Lung (tissue), 12 donors: Measurements from ENCODE around the gene RGS3. TPM values are rescaled to one million over a fixed set of nuclear protein-coding genes. Genes with fewer than 3 reads are reported as not detected.

Experiments
- ATAC-seq: fragments of 200-7000 bp; cut with Tn5 transposase; one replicate; pipeline ENCODE4 v1.9.1; 2020; ENCODE audit warnings: moderate number of reproducible peaks; ENCODE audit not compliant: insufficient read depth, low FRiP score
- DNase-seq, 3 donors: peaks; one replicate each; pipeline ENCODE4 v3.0.0-alpha.2; 2013 to 2017
- H3K27ac ChIP-seq, 2 donors: one replicate each; pipeline ENCODE4 v1.5.1; 2013; ENCODE audit warnings: mild to moderate bottlenecking in 2 of 2, moderate library complexity in 2 of 2, control low read depth in 1 of 2, inconsistent platforms in 1 of 2, low read depth in 1 of 2, low read length in 1 of 2
- H3K27me3 ChIP-seq, 3 donors: one replicate each; pipeline ENCODE4 v1.5.1; 2013; ENCODE audit warnings: low read length in 2 of 3; ENCODE audit not compliant: control insufficient read depth in 3 of 3, insufficient read depth in 3 of 3
- H3K36me3 ChIP-seq, 4 donors: one replicate each; pipeline ENCODE4 v1.5.1; 2013; ENCODE audit warnings: low read length in 4 of 4, mild to moderate bottlenecking in 1 of 4, moderate library complexity in 1 of 4; ENCODE audit not compliant: control insufficient read depth in 4 of 4, insufficient read depth in 4 of 4
- H3K4me1 ChIP-seq, 5 donors: one replicate each; pipeline ENCODE4 v1.5.1; 2013; ENCODE audit warnings: low read length in 5 of 5, mild to moderate bottlenecking in 2 of 5, moderate library complexity in 1 of 5; ENCODE audit not compliant: control insufficient read depth in 5 of 5, insufficient read depth in 5 of 5
- H3K4me3 ChIP-seq: one replicate; pipeline ENCODE4 v1.5.1; 2013; ENCODE audit warnings: mild to moderate bottlenecking, control low read depth, moderate library complexity
- H3K9ac ChIP-seq, 2 donors: one replicate each; pipeline ENCODE4 v1.5.1; 2013; ENCODE audit warnings: low read length in 2 of 2, control low read depth in 1 of 2; ENCODE audit not compliant: insufficient read depth in 1 of 2
- H3K9me3 ChIP-seq, 4 donors: one replicate each; pipeline ENCODE4 v1.5.1; 2013; ENCODE audit warnings: low read length in 3 of 4, mild to moderate bottlenecking in 1 of 4, moderate library complexity in 1 of 4; ENCODE audit not compliant: control insufficient read depth in 4 of 4, insufficient read depth in 3 of 4
- CTCF ChIP-seq: IDR thresholded peaks from 2 replicates; pipeline ENCODE4 v1.5.1; 2012; ENCODE audit warnings: mild to moderate bottlenecking; ENCODE audit errors: control extremely low read depth, extremely low read depth
- WGBS, 2 donors: extraction: QIAGEN DNeasy Blood & Tissue Kit; methylation state at CpG; one replicate each; pipeline ENCODE4 v1.1.7; 2013; 5-methylcytosine and 5-hydroxymethylcytosine counted together
- polyA plus RNA-seq, 2 donors: library from polyadenylated mRNA; stranded (reverse); fragments of 200-250 nt; gene quantifications; one replicate each; pipeline ENCODE4 v1.2.1, GENCODE V29; 2013
- total RNA-seq, 2 donors: library from RNA; depleted of rRNA in 1 of 2; stranded (reverse); fragments of >200 nt in 1 of 2; gene quantifications; one replicate each; pipeline ENCODE4 v1.2.1, GENCODE V29; 2014 to 2021
- donor health status: control.
- donor health status: control.
- donor health status: Bipolar disorder and iron deficiency.
- donor health status: healthy.
- donor health status: DM: yes; HTN: yes; CAD: no.

Gene RGS3
- total and polyA plus RNA-seq, 4 donors, result 43.0 to 91.8 (median 73.9) TPM

- WGBS, 2 donors, result 75% methylated on average over 3 of the region's 3 CpGs
- Histone ChIP-seq H3K27me3 (no peaks in the 10 kb centered on the region), H3K27ac (no peak overlapping the region), H3K36me3 (no peaks in the 10 kb centered on the region), H3K9ac (no peak overlapping the region), H3K4me3 (no peak overlapping the region), H3K9me3 (no peaks in the 10 kb centered on the region), H3K4me1 (no peaks in the 10 kb centered on the region)
- ATAC-seq (no peak), DNase-seq (no peak)
- no peak for TF ChIP-seq CTCF
These were observed 41.8 kb upstream of the RGS3 start for GRCh38 chr9:113421726-113422125.

GRCh38 chr9:113425072-113425471 is 38.5 kb upstream of the RGS3 start:
- TF ChIP-seq CTCF, result no peak
- ATAC-seq (no peak), DNase-seq (peak in 1 of 3 donors; percentile 5)
- H3K4me3 ChIP-seq, result no peak overlapping the region
- H3K9ac ChIP-seq, result no peak overlapping the region
- no peaks in the 10 kb centered on the region for H3K27me3 ChIP-seq
- 14 to 35% methylated on average over 2 of the region's 2 CpGs for WGBS, 2 donors
- no peaks in the 10 kb centered on the region for H3K36me3 ChIP-seq
- H3K4me1 ChIP-seq, result no peaks in the 10 kb centered on the region
- no peaks in the 10 kb centered on the region for H3K9me3 ChIP-seq
- H3K27ac ChIP-seq, result no peak overlapping the region

- ATAC-seq, result no peak
- Histone ChIP-seq H3K9ac (no peak overlapping the region), H3K27ac (no peak overlapping the region), H3K9me3 (no peaks in the 10 kb centered on the region), H3K36me3 (no peaks in the 10 kb centered on the region), H3K4me3 (no peak overlapping the region), H3K27me3 (no peaks in the 10 kb centered on the region), H3K4me1 (no peaks in the 10 kb centered on the region)
- no peak for DNase-seq
- 35 to 89% methylated on average over 1 of the region's 1 CpG for WGBS, 2 donors
- TF ChIP-seq CTCF, result no peak
These were observed 36.8 kb upstream of the RGS3 start for GRCh38 chr9:113426701-113427100.

GRCh38 chr9:113427629-113428028 is 35.9 kb upstream of the RGS3 start:
- no peak for DNase-seq
- 83 to 86% methylated on average over 2 of the region's 2 CpGs for WGBS, 2 donors
- no peak overlapping the region for H3K4me3 ChIP-seq
- H3K27me3 ChIP-seq, result no peaks in the 10 kb centered on the region
- no peak for ATAC-seq
- TF ChIP-seq CTCF, result no peak
- no peak overlapping the region for H3K9ac ChIP-seq
- no peaks in the 10 kb centered on the region for H3K4me1 ChIP-seq
- no peaks in the 10 kb centered on the region for H3K9me3 ChIP-seq
- no peak overlapping the region for H3K27ac ChIP-seq
- H3K36me3 ChIP-seq, result no peaks in the 10 kb centered on the region
